Iris pigment epithelial cell (primary cell): Measurements from ENCODE around the gene FLVCR1.

Experiments
- DNase-seq: peaks from one replicate; pipeline ENCODE4 v3.0.0-alpha.2; 2011; ENCODE audit warnings: low read depth

Gene FLVCR1

DNA sequence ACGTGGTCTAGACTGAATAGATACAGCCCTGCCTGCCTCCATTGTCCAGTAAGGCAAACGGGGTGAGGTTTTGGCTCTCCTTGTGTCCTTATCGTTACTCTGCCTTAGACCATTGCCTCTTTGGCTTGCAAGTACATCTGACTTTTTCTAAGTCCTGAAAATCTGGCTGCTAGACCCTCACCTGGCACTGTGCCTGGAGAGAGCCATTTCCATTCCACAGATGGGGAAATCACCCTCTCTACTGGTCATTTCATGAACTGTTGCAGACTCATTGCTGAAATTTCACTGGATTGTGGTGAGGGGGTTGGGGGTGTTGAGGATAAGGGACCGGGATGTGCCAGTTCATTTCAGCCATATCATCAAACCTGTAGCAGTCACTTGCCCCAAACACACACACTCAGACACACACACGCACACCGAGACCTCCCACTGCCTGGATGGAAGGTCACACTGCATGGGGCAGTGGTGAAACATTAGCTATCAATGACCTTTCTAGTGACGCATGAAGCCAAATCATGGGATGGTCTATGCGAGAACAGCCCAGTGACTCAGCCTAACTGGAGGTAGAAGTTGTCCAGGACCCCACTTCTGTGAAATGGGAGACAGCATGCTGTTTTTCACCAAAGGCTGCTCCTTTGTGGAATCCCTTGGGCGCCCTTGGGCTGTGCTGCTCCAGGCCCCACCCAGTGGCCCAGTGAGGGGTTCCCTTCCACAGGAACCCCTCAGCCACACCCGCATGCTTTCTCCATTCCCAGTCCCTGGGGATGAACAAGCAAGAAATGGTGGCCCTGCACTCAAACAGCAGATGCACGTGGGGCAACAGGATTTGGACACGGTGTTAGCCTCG lies 57.4 kb downstream of the FLVCR1 start:
- peak; percentile 59 for DNase-seq

DNA sequence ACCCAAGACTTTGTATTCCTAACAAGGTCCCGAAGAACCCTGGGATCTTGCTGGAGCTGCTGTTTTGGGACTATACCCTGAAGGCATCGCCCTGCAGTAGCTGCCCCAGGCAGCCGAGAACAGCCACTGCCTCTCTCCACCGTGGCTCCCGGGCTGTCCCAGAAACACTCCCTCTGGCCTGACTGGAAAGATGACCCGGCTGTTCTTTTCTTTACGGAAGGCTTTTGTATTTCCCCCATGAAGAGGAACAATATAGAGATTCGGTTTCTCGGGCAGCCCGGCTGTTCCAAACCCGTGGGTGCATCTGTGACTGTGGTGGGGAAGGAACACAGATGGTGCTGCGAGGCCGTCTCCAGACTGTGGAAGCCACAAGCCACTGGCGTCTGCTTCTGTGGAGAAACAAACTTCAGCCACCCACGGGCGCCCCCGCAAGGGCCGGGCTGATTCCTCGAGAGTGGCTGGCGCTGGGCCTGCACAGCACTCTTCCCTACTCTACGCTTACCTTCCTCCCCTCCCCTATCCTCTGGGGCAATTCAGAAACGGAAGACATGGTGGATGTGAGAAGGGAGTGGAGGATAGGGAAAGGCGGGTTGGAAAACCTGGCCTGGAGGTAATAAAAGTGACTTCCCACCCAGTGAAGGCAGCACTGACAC lies 58.5 kb downstream of the FLVCR1 start:
- DNase-seq: peak; percentile 32

DNA sequence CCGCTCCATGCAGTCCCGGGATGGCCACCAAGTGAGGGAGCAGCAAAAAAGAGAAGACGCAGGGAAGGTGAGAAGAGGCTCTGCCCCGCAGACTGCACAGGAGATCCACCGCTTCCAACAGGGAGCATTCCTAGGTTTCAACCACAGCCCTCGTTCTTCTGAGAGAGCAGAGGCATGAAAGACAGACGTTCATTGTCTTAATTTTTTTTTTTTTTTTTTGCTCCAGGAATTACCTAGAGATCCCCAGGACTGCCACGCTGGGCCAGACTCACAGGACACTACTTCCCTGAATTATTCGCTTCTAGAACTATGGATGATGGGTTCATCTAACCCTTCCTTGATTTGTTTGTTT lies 59.0 kb downstream of the FLVCR1 start:
- DNase-seq: no peak

DNA sequence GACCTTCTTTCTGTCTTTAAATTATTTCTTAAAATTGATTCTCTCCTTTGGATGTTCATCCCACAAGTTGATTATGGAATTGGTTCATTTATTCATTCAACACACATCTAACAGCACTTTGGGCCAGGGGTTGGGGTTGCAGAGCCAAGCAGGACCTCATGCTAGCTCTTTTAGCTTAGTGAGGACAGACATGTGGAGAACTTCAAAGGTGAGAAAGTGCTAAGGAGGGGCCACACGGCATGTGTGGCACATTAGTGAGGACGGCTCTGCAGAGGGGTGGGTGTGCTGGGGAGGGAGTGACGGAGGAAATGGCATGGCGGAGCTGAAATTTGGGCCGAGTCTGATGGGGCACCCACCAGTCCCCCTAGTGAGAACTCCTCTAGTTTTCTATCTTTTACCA lies 59.8 kb downstream of the FLVCR1 start:
- DNase-seq: no peak

DNA sequence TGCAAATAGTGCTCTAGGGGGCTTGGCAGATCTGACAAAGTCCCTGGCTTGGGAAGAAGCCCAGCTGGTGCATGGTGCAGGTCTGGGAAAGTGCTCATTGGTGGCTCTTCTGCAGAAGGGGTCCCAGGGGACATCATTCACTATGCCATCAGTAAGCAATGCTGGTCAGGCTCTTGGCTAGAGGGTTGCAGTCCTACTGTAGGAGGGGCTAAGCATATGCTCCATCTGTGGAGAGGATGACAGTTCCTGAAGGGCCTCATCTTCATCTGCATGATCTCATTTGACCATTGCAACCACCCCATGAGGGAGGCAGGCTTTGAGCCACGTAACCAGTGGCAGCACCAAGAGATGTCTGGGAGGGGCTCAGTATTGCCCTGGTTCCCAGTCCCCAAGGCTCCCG lies 60.7 kb downstream of the FLVCR1 start:
- DNase-seq: no peak

DNA sequence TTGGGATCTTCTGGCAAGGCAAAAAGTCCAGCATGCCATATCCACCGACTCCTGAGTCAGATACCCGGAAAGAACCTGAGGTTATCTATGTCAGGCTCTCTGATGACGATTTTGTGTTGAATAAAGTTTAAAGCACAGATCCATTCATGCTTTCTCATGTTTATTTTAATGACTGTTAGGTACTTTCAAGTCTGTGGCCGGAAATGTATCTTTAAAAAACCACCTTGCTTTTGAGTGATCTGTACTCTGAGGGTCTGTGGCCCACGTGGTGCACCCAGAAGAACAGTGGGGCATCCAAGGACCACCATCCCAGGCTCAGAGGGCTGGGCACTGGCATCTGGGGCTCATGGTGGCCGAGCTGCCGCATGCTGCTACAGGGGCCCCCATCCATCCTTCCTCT lies 62.2 kb downstream of the FLVCR1 start:
- no peak for DNase-seq

DNA sequence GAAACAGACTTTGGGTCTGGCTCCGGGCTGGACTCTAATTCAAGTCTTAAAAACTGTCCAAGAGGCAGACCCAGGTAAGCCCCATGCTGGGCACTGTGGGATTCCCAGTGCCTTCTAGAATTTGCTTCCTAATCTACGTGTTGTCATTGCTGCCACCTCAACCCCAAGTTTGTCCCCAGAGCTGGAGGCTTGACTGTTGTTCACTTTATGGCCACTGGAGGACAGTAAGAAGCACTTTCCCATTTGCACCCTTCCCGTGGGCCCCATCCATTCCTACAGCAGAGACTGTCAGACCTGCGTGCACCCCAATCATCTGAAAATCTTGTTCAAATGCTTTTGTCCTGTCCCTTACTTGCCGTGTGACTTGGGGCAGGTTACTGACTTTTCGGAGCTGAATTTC lies 62.8 kb downstream of the FLVCR1 start:
- no peak for DNase-seq

DNA sequence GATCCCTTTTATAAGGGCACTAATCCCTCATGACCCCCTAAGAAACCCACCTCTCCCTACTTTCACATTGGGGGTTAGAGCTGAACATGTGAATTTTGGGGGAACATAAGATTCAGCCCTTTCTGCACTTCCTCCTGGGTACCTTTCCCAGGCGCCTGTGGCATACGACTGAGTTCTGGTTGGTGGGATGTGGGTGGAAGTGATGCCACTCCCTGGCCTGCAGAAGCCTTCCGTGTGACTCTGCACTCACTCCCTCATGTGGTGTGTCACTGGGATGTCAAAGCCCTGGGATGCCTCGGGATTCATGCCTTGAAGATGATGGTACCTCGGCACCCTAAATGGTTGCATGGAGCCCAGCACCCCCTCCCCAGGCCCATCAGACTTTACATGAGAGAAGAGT lies 63.9 kb downstream of the FLVCR1 start:
- no peak for DNase-seq

DNA sequence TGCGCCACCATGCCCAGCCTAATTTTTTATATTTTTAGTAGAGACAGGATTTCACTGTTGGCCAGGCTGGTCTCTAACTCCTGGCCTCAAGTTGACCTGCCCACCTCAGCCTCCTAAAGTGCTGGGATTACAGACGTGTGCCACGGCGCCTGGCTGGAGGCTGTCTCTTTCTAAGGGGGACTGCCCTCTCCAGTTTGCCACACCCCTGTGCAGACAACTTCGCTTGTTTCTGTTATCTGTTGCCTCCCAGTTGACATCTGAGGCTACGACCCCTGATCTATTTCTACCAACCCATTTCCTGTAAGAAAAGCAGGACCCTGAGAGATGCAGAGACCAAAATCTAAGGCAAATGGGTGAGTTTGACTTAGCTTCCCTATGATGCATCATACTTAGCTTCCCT lies 68.3 kb downstream of the FLVCR1 start:
- no peak for DNase-seq

DNA sequence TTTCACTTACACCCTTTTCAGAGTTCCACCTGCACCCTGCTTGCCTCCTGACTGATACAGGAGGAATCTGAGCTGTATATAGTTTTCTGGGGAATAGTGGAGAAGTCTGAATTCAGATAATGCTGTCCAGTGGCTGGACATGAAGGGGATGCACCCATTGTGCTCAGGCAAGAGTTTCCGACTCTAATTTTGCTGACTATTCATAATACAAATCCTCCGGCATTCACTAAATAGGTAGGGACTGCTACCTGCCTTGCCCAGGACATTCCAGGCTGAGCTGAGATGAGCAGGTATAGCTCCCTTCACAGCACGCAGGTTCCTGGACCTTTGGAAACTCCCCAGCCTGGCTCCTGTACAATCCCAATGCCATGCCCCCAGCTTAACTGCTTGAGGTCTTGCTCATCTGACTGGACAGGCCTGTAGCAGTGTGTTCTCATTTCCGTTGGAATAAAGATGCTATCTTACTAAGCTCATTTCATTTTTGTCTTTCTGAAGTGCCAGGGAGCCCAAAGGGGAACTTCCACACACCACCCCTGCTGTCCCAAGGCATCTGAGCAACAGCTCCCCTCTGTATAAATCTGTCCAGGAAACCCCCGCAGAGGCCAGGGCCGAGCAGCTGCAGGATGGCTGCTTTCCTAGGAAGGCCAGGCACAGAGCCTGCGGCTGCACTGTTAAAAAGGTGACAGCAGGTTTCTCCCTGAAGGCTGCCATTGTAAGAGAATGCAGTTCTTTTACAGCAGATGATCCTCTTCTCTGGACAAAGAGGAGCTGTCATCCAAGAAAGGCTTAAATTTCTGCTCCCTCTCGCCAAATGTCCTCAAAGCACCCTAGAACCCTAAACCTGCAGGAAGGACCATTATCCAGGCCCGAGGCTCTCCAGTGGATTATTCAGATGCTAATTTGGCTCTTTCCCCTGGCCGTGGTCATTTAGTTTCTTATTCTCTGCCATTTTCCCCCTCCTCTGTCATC lies 70.5 kb downstream of the FLVCR1 start:
- peak; percentile 60 for DNase-seq

DNA sequence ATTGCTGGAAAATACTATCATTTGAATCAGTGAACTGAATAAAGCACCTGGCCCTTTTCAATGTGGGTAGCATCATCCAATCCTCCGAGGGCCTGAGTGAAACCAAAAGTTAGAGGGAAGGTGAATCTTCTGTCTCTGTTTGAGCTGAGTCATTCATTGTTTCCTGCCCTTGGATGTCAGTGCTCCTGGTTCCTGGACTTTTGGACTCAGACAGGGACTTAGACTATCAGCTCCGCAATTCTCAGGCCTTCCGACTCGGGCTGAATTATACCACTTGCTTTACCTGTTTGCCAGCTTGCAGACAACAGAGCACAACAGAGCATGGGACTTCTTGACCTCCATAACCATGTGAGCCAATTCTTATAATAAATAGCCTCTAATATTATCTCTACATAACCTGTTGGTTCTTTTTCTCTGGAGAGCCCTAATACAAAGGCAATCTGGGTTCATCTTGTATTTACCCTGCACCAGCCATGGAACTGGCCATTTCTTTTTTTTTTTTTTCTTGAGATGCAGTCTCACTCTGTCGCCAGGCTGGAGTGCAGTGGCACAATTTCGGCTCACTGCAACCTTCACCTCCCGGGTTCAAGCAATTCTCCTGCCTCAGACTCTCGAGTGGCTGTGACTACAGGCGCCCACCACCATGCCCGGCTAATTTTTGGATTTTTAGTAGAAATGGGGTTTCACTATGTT lies 73.1 kb downstream of the FLVCR1 start:
- no peak for DNase-seq

DNA sequence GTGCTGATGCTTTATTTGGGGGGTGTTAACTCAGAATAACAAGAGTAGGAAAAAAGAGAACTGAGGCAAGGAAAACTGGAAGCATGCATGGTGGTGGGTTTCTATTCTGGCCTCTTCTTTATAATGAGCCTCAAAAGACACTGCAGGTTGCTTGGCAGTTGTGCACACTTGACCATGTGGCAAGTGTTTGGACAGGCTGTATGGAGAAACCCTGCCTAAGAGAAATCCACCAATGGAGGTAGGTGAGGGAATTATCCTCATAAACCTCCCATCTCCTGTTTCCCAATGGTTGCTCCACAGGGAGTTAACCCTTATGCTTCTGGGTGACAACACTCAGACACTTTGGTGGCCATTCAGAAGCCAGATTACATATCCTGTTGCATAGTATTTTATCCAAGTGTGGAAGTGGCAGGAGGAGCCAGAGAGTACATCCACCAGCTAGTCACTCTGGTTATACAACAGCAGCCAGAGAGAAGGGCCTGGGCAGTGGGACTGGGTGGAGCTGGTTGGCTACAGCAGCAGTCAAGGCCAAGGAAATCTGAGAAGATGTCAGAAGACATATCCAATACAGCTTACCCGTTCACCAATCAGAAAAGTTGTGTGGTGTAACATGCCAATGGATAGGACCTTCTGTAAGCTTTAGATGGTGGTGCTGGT lies 75.9 kb downstream of the FLVCR1 start:
- DNase-seq: no peak

DNA sequence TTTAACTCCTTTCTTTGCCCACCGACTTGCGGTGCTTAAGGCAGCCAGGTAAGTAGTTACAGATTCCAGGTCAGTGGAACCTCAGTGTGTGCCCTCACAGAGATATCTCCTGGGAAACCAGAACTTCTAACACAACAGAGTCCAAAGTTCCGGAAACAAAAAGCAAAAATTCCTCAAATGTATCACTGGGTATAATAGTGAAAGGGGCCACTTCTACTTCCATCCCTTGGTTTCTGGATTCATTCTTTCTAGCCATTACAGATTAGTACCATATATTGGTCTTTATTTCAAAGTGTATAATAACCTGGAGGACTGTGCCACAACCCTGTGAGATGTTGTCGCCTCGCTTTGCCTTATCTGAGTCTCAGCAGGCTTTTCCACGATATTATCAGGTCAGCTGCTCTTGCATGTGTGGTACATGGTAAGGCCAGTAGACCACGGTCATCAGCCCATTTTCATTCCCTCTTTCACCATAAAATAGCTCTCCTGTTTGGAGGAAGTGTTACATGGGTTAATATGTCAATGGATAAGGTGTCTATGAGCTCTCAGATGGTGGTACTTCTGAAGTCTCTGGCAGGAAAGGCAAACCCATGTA lies 77.4 kb downstream of the FLVCR1 start:
- DNase-seq: no peak

DNA sequence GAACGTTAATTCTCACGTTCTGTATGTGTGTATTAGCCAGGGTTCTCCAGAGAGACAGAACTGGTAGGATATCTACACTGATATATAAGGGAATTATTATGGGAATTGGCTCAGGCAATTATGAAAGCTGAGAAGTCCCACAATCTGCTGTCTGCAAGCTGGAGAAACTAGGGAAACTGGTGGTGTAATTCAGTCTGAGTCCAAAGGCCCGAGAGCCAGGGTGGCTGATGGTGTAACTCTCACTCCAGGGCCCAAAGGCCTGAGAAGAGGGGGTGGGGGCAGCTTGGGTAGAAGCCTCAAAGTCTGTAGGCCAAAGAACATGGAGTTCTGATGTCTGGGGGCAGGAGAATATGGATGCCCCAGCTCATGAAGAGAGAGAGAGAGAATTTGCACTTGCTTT lies 79.0 kb downstream of the FLVCR1 start:
- no peak for DNase-seq

DNA sequence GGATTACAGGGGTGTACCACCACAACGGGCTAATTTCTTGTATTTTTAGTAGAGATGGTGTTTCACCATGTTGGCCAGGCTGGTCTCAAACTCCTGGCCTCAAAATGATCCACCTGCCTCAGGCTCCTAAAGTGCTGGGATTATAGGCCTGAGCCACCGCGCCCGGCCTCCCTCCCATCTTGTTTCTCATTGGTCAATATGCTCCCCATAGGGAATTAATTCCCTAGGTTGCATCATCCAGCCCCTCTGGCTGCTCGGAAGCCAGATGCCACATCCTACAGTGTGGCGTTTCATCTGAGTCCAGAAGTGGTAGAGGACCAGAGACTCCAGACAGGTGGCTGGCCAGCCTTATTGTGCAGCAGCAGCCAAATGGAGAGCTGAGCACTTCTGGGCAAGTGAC lies 80.8 kb downstream of the FLVCR1 start:
- no peak for DNase-seq

DNA sequence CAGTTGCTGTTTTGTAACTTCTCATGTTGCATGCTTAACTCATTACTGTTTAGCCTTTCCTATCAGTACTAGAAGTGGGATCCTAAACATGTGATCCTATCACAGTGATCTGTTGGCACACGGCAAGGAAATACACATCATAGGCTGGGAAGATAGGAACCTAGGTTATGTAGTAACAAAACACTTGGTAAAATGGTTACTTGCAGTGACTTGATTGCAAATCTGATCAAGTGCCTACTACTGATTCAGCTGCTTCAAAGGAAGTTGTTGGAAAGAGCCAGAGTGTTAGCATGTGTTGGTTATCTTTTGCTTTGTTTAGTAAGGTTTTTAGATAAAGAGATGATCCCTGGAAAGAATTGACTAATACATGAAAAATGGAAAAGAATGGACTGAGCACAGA lies 83.4 kb downstream of the FLVCR1 start:
- DNase-seq: no peak

DNA sequence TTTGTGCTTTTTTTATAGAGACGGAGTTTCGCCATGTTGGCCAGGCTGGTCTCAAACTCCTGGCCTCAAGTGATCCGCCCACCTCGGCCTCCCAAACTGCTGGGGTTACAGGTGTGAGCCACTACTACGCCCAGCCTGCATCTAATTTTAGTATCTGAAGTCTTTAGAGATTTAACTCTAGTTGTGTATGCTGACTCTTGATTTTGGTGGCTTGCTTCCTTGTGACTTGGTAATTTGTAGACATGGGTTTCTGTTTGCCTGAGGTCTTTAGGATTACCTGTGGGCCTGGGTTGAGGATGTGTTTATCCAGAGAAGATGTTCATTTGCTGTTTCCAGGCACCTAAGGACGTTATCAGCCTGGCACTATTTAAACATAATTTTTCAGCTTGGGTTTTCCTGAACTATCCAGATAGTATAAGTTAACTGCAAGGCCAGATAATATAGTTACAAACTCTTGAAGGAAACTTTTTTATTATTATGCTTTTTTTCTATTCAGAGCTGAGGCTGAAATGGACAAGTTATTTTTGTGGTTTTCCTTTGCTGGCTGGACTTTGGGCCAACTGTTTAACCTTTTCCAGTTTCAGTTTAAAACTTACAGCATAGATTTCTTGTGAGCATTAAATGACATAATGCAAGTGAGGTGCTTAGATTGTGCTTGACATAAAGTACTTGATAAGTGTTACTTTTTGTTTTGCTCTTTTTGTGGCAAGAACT lies 84.8 kb downstream of the FLVCR1 start:
- DNase-seq: peak; percentile 14

DNA sequence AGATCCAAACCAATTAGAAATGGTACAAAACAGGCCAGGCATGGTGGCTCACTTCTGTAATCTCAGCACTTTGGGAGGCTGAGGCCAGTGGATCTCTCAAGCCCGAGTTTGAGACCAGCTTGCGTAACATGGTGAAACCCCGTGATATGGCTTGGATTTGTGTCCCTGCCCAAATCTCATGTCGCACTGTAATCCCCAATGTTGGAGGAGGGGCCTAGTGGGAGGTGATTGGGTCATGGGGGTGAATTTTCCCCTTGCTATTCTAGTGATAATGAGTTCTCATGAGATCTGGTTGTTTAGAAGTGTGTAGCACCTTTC lies 85.3 kb downstream of the FLVCR1 start:
- peak; percentile 20 for DNase-seq

DNA sequence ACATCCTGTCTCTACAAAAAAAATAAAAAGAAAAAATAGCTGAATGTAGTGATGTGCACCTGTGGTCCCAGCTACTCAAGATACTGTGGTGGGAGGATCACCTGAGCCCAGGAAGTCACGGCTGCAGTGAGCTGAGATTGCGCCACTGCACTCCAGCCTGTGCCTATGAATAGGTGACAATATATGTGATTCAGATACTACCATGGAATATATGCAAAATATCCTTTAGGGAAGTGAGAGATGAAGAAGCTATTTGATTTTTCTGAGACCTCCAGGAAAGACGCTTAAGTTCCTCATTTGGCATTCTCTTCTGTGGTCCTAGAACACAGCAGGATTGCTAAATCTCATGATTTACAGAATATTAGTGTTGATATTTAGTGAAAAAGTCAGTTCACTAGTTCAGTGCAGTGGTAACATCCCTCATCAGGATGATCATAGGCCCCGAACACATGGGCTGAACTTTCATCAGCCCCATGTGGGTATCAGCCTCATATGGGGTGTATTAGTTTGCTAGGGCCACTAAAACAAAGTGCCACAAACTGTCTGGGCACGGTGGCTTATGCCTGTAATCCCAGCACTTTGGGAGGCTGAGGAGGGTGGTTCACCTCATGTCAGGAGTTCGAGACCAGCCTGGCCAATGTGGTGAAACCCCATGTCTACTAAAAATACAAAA lies 86.3 kb downstream of the FLVCR1 start:
- DNase-seq: no peak

DNA sequence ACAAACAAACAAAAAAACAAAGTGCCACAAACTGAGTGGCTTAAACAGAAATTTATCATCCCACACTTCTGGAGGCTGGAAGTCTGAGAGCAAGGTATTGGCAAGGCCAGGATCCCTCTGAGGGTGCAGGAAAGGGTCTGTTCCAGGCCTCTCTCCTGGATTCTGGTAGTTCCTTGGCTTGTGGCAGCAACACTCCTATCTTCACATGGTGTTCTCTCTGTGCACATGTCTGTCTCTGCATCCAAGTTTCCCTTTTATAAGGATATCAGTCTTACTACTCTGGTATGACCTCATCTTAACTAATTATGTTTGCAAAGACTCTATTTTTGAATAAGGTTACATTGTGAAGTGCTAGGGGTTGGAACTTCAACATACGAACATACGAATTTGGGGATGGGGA lies 87.0 kb downstream of the FLVCR1 start:
- no peak for DNase-seq
